Neutrophil (primary cell): ENCODE measurements around the gene ARHGAP21.
"Not testable (repeated sequence)": the region's sequence is repeated elsewhere in the genome, so short reads cannot be mapped to it uniquely, and the experiment has no call there.

Source experiments
- H3K27ac ChIP-seq: fragments of 200-600 bp; sonication (generic); 2 replicates; pipeline ENCODE4 v1.5.1; 2016; ENCODE audit warnings: mild to moderate bottlenecking, moderate library complexity
- H3K27me3 ChIP-seq: fragments of 200-600 bp; sonication (generic); 2 replicates; pipeline ENCODE4 v1.6.0; 2016; ENCODE audit warnings: mild to moderate bottlenecking
- H3K36me3 ChIP-seq: fragments of 200-600 bp; sonication (generic); 2 replicates; pipeline ENCODE4 v1.5.1; 2017
- H3K4me1 ChIP-seq, 2 experiments: fragments of 200-600 bp in 1 of 2; sonication (generic) in 1 of 2; 1 replicate in 1 of 2; 2 replicates in 1 of 2; pipeline versions ENCODE4 v1.5.1 to v1.6.1; 2013 to 2016; ENCODE audit warnings: low read depth in 1 of 2, low read length in 1 of 2, mild to moderate bottlenecking in 1 of 2, moderate library complexity in 1 of 2; ENCODE audit not compliant: control insufficient read depth in 1 of 2, insufficient read depth in 1 of 2
- H3K4me3 ChIP-seq, 2 experiments: fragments of 200-600 bp in 1 of 2; sonication (generic) in 1 of 2; 1 replicate in 1 of 2; 2 replicates in 1 of 2; pipeline ENCODE4 v1.5.1; 2013 to 2016; ENCODE audit warnings: low read depth in 1 of 2, low read length in 1 of 2, mild to moderate bottlenecking in 1 of 2, moderate library complexity in 1 of 2
- H3K9me3 ChIP-seq: fragments of 200-600 bp; sonication (generic); 2 replicates; pipeline ENCODE4 v1.5.1; 2016
- CTCF ChIP-seq: fragments of 200-600 bp; sonication (generic); IDR thresholded peaks from 2 replicates; pipeline ENCODE4 v1.5.1; 2016; ENCODE audit warnings: antibody characterized with exemption

Gene ARHGAP21

DNA sequence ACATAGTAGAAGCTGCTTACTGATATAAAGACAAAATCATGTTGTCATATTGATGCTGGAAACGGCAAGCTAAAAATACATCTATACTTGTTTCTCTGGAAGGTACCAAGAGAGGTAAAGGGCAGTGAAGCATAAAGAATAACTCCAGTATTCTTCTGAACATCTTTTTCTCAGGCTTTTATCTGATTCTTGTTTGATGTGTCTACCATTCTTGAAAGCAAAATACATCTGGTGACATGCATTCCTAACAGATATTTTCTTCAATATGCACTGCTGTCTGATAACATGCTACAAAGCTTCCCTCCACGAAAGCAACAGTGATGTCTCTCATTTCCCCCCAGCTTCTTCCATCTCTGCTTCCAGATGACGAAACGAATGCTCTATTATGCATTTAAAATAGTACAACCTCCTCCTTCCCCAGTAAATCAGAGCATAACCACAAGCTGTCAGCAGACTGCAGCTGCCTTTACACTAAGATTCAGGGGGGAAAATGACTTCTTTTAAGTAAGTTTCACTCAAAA is 100.8 kb downstream of the ARHGAP21 start:
- H3K4me3 ChIP-seq: no peak overlapping the region
- H3K27ac ChIP-seq: no peak overlapping the region
- H3K9me3 ChIP-seq: no peaks in the 10 kb centered on the region
- no peaks in the 10 kb centered on the region for H3K36me3 ChIP-seq
- TF ChIP-seq CTCF: no peak
- H3K4me1 ChIP-seq: no peaks in the 10 kb centered on the region
- no peaks in the 10 kb centered on the region for H3K27me3 ChIP-seq

GRCh38 chr10:24621035-24621795 is 102.5 kb downstream of the ARHGAP21 start:
- H3K36me3 ChIP-seq, H3K27me3 ChIP-seq, H3K4me1 ChIP-seq, H3K27ac ChIP-seq, H3K4me3 ChIP-seq, H3K9me3 ChIP-seq: not testable (repeated sequence)

DNA sequence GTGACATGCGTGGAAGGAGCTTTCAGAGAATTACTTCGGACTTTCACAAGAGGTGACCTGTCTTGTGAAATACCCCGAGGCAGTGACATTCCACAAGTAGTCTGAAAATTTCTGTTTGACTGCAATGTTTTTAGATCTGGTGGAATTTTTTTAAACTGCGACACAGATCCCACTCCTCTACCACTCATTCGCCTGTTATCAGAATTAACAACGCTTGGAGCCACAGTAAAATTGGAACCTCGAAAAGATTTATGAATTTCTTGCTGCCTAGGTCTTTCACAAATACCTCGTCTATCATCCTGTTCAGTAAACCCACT is 103.7 kb downstream of the ARHGAP21 start:
- H3K4me3 ChIP-seq, H3K27ac ChIP-seq, H3K36me3 ChIP-seq, H3K9me3 ChIP-seq, H3K27me3 ChIP-seq, H3K4me1 ChIP-seq: not testable (repeated sequence)

- not testable (repeated sequence) for H3K27ac ChIP-seq, H3K4me3 ChIP-seq, H3K27me3 ChIP-seq, H3K9me3 ChIP-seq, H3K36me3 ChIP-seq, H3K4me1 ChIP-seq
Observed at GRCh38 chr10:24619291-24619993, 104.2 kb downstream of the ARHGAP21 start.

GRCh38 chr10:24618401-24618800 is 105.3 kb downstream of the ARHGAP21 start:
- Histone ChIP-seq H3K9me3 (no peaks in the 10 kb centered on the region), H3K27ac (no peak overlapping the region), H3K27me3 (no peaks in the 10 kb centered on the region), H3K4me3 (no peak overlapping the region), H3K4me1 (no peaks in the 10 kb centered on the region), H3K36me3 (no peaks in the 10 kb centered on the region)
- no peak for TF ChIP-seq CTCF

DNA sequence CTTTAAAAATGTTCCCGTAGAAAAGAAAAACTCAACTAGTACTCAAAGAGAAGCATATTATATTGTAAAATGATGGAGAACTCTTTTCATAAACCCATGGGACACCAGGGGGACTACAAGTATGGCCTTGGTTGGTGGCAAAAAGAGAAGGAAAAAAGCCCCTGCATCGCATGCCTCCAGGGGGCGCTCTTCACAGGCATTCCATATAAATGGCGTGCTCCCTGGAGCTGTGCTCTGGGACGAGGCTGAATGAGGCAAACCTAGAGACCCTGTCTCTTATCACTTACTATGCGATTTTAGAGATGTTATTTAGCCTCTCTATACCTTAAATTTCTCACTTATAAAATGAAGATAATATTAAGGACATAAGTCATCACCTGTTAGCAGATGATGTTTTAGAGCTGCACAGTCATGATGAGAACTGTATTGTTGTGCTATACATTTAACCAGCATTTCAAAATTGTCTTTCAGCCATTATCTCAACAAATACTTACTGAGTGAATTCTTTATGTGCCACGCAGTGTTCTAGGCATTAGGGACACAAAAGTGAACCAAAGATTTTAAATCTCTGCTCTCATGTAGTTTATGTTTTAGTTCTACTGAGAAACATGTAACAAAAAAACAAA is 105.8 kb downstream of the ARHGAP21 start:
- Histone ChIP-seq H3K27me3 (no peaks in the 10 kb centered on the region), H3K36me3 (no peaks in the 10 kb centered on the region), H3K9me3 (no peaks in the 10 kb centered on the region), H3K4me1 (no peaks in the 10 kb centered on the region), H3K4me3 (no peak overlapping the region), H3K27ac (no peak overlapping the region)
- no peak for TF ChIP-seq CTCF

DNA sequence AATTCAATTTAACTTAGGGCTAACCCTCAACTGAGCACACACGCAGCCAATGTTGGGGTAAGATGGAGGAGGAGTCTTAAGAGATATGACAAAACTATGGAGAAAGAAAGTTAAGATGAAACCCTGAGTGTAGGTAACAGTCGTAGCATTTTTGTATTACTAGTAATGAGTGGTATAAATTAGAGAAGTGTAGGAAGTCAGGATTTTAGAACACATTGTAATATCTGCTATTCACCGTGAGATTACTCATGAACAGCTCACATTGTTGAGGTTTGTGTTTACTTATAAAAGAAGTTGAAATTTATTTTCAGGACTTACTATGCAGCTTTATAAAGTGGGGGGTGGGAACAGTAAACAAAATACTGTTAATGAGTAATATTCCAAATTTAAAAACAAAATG is 107.2 kb downstream of the ARHGAP21 start:
- H3K4me3 ChIP-seq: no peak overlapping the region
- H3K9me3 ChIP-seq: no peaks in the 10 kb centered on the region
- TF ChIP-seq CTCF: no peak
- H3K4me1 ChIP-seq: no peaks in the 10 kb centered on the region
- no peaks in the 10 kb centered on the region for H3K36me3 ChIP-seq
- H3K27me3 ChIP-seq: no peaks in the 10 kb centered on the region
- H3K27ac ChIP-seq: no peak overlapping the region
